Activated CD8-positive, alpha-beta memory T cell treated with anti-CD3 and anti-CD28 coated beads, Interleukin-2, amount 50 U/mL, for 24 hours (primary cell): Measurements from ENCODE around the gene FAHD2B.
"Not testable (repeated sequence)": the region's sequence is repeated elsewhere in the genome, so short reads cannot be mapped to it uniquely, and the experiment has no call there.

Experiments used
- DNase-seq: peaks from one replicate; pipeline ENCODE4 v3.0.0-alpha.2; 2020; ENCODE audit errors: extremely low read depth

The FAHD2B gene

GRCh38 chr2:97068074-97068473 lies 26.6 kb downstream of the FAHD2B start:
- no peak for DNase-seq

GRCh38 chr2:97067279-97068004 lies 27.2 kb downstream of the FAHD2B start:
- no peak for DNase-seq

GRCh38 chr2:97066030-97066429 lies 28.7 kb downstream of the FAHD2B start:
- DNase-seq: not testable (repeated sequence)

GRCh38 chr2:97062020-97062419 lies 32.7 kb downstream of the FAHD2B start:
- not testable (repeated sequence) for DNase-seq

- DNase-seq: not testable (repeated sequence)
These were observed 34.9 kb downstream of the FAHD2B start for GRCh38 chr2:97059782-97060181.

- not testable (repeated sequence) for DNase-seq
These were observed 38.5 kb downstream of the FAHD2B start for GRCh38 chr2:97056150-97056549.

- not testable (repeated sequence) for DNase-seq
These were observed 44.6 kb downstream of the FAHD2B start for GRCh38 chr2:97050032-97050431.

- not testable (repeated sequence) for DNase-seq
These were observed 46.2 kb downstream of the FAHD2B start for GRCh38 chr2:97048448-97048847.

GRCh38 chr2:97046676-97047075 lies 48.0 kb downstream of the FAHD2B start:
- not testable (repeated sequence) for DNase-seq

- DNase-seq: not testable (repeated sequence)
These were observed 48.7 kb downstream of the FAHD2B start for GRCh38 chr2:97045895-97046499.
